Measurements from ENCODE around the gene MUC5AC. TPM values are rescaled to one million over a fixed set of nuclear protein-coding genes. Genes with fewer than 3 reads are reported as not detected.
"Not testable (repeated sequence)": the region's sequence is repeated elsewhere in the genome, so short reads cannot be mapped to it uniquely, and the experiment has no call there.

The MUC5AC gene
- polyA plus RNA-seq, 10 donors: 0.01 to 0.39 (median 0.22) TPM; not detected in 7

DNA sequence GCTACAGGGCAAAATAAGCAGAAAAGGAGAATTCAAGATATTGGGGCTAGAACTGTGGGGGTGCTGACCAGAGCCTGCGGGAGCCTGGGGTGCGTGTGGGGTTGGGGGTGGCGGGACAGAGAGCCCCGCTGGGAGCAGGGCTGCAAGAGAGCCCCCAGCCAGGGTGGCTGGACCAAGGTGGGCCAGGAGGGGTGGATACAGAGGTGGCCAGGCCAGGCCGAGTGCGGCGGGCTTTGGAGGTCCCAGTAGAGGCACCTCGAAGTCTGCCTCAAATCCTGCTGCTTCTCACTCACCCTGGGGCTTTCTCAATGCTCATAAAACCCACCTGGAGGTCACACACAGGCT lies 48.2 kb downstream of the MUC5AC start:
- DNase-seq: no peak

DNA sequence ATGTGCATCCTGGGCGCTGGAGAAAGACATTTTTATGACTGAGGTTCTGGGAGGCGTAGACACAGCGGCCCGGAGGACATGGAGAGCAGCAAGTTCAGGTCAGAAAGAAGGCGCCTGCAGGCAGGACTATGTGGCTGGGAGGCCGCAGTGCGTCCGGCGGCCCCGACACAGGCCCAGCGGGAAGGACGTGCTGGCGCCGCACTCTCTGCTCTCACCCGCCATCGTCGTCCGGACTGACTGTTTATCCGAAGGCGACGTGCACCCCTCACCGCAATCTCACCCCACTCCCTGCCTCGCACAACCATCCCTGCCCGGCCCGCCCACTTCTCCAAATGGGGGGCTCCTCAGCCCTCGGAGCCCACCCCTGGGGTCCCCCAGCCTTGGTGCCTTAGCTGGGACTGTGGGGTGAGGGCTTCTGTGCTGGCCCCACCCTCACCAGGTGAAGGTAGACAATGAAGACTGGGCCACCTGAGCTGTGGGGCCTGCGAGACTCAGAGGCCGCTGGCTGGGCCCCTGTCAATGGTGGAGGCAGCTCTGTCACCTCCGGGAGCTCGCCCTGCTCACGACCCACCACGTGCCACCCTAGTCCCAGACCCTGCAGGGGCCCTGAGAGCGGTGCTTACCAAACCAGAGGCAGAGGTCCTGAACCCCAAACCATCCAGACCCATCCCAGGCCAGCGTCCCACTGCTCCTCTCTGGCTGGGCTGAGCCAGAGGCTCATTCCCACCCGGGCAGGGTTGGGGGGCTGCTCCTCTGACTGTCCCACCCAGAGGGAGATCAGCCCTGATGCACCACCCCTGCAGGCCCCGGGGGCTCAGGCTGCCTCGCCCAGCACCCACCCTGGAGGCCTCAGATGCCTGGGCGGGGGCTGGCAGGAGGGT lies 48.9 kb downstream of the MUC5AC start:
- no peak for DNase-seq

DNA sequence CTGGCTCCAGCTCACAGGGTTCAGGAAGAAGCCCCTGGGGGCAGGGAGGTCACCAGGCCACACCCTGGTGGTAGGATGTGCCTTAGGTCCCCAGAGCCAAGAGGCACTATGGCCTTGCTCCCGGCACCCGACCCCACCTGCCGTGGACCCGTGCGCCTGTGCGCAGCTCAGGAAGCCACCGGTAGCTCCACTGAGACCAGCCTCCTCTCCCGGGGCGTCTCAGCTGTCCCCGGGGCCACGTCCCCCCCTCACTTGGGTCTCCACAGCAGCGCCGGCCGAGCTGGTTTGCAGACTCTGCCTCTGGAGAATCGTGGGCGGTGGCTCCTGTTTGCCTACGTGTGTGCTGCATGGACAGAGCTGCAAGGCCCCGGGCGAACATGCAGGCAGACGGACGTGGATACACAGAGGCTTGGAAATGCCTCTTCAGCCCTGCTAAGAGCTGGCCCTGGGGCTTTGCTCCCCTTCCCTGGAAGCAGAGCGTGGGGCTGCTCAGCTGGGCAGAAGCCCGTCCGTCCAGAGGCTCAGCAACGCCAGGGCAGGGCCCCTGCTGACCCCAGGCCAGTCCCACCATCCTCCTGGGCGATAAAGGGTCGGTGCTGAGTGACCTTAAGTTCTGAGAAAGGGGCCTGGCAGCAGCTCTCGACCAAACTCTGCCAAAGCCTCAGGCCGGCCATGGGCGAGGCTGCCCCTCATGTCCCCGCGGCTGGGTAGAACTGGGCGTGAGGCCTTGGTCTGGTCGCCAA lies 49.8 kb downstream of the MUC5AC start:
- no peak for DNase-seq

DNA sequence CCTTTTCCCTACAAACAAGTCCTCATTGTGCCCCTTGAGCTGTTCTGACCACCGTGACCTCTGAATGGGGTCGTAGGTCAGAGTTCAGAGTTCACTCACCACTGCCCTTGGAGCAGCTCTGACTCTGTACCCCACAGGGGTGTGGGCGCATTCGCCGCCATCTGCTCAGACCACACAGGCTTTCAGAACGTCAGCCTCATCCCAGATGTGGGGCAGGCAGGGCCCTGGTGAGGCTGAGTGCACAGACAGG lies 50.3 kb downstream of the MUC5AC start:
- DNase-seq: no peak

DNA sequence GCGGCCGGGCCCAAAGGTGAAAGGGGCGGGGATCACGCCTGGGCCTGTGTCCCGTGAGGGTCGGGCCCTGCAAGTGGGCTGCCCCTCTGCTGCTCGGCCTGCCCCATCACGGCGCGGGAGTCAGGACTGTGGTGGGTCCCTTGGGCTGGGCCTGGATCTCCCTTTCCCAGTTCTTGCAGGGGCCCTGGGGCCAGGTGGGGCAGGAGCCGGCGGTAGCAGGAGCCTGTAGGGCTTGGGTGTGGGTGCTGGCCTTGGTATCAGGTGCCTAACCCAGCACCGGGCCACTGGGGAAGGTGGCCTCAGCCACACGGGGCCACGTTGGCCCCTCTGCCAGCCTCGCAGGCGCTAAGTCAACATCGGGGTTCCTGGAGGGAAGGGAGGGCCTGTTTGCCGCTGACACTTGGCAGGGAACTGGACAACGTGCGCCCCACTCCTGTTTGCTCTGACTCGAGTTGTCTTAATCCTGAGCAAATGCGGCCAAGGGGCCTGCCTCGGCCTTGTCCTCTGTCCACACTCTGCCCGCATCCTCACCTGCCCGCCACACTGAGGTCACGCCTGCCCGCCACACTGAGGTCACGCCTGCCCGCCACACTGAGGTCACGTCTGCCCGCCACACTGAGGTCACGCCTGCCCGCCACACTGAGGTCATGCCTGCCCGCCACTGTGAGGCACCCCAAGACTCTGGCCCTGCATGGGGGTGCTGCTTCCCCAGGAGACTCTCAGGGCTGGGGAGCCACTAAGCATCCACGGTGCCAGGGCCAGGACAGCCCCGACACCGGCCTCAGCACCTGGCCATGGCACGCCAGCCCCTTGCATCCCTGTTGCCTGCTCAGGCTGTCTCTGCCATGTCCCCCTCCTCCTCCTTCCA lies 50.9 kb downstream of the MUC5AC start:
- DNase-seq: no peak

GRCh38 chr11:1209371-1210057 lies 51.8 kb downstream of the MUC5AC start:
- no peak for DNase-seq

GRCh38 chr11:1211838-1212237 lies 54.1 kb downstream of the MUC5AC start:
- DNase-seq: no peak

DNA sequence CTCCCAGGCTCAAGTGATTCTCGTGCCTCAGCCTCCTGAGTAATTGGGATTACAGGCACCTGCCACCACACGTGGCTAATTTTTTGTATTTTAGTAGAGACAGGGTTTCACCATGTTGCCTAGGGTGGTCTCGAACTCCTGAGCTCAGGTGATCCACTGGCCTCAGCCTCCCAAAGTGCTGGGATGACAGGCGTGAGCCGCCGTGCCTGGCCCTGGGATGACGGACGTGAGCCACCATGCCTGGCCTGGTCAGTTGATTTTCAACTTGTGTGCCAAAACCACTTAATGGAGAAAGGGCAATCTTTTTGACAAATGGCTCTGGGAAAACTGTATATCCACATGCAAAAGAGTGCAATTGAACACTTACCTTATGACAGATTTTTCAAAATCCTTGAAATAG lies 58.1 kb downstream of the MUC5AC start:
- not testable (repeated sequence) for DNase-seq

GRCh38 chr11:1217151-1217550 lies 59.4 kb downstream of the MUC5AC start:
- no peak for DNase-seq

DNA sequence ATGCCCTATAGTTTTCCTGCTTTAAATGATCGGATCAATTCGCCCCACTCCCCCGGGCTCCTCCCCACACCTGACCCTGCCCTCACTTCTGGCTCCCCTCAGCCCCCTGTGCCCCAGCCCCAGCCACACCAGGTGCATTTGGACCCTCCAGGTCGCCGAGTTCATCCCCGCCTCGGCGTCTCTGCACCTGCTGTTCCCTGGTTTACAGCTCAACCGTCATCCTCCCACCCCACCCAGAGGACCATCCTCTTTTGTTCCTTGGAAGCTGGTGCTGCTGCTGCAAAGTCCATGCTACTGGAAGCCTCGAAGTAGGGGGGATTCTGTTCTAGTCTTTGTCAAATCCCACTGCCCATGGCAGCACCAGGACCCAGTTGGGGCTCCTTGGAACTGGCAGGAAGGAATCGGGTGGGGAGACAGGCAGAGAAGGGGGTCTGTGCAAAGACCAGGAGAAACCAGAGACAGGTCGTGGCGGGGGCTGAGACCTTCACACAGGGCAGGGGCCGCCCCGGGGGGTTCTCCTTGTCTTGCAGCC lies 60.6 kb downstream of the MUC5AC start:
- no peak for DNase-seq

- no peak for DNase-seq
Measured at GRCh38 chr11:1218788-1219445, 61.2 kb downstream of the MUC5AC start.

- DNase-seq: no peak
Measured at GRCh38 chr11:1219446-1219833, 61.7 kb downstream of the MUC5AC start.

GRCh38 chr11:1219834-1220815 lies 62.4 kb downstream of the MUC5AC start:
- DNase-seq: no peak

GRCh38 chr11:1220941-1221721 lies 63.4 kb downstream of the MUC5AC start:
- DNase-seq: no peak

GRCh38 chr11:1221848-1222311 lies 64.1 kb downstream of the MUC5AC start:
- DNase-seq: no peak

DNA sequence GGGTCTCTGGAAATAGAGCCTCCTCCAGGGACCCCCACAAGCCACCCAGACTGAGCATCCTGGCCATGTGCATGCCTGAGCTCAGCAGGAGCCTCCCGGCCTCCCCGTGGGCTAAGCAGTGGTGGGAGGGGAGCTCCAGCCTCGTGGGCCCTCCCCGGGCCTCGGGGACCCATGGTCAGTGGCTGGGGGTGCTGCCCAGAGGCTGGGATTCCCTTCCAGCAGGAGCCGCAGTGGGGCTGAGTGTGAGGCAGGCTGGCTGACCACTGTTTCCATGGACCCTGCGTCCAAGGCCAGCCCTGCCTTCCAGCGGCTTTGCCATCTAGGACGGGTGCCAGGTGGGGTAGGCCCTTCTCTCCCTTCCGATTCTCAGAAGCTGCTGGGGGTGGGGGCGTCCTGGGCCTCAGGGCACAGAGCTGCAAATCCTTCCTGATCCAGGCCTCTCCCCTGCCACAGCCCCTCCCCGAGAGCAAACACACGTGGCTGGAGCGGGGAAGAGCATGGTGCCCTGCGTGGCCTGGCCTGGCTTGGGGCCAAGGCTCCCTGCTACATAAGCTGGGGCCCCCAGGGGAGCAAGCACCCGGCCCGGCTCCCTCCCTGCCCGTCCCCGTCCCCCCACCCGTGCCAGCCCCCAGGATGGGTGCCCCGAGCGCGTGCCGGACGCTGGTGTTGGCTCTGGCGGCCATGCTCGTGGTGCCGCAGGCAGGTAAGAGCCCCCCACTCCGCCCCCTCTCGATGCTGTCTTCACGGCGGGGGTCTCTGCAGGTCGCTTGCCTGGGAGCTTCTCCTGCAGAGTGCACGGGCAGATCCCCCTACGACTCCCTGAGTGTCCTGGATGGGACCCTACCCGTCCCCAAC lies 65.0 kb downstream of the MUC5AC start, which contains the start of gene MUC5B:
TSS of gene MUC5B (plus strand) at position 576 of the 855 bp plus-strand sequence. CDS start at position 634, 58 bp downstream.
- no peak for DNase-seq

DNA sequence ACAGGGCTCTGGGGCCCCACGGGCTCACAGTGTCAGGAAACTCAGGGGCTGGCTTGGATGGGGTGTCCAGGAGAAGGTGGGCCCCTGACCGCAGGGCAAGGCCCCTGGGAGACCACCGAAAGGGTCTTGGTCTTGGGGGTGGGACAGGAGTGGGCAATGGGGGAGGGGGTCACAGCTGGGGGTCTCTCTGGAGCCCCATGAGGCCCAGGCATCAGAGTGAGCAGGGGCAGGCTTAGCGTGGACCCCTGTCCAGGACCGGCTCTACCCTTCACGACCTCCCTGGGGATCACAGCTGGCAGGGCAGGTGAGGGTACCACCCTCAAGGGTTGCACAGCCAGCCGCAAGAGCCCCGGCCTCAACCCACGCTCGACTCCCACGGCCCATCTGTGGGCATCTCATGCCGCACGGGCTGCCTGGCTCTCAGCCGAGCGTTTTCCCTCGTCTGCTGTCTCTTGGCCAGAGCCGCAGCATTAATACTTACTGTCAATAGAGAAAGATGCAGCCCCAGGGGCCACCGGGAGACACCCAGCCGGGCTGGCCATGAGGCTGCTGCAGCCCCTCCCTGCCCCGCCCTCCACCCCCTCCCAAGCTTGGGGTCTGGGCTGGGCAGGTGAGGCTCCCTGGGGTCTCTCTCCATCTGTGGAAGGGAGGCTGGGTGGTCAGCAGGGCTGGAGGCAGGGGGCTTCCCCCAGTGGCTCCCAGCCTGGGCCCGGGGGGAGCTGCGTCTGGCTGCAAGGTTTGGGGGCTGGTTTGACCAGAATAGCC lies 65.8 kb downstream of the MUC5AC start:
- no peak for DNase-seq

Measured in muscle of back (tissue), 11 donors.